HG03460 (cell line): ENCODE data around the gene SLC29A2.
"Not testable (repeated sequence)": the region's sequence is repeated elsewhere in the genome, so short reads cannot be mapped to it uniquely, and the experiment has no call there.

Source experiments
- ATAC-seq: cut with Tn5 transposase; IDR thresholded peaks from one replicate; pipeline ENCODE4 v1.9.1; 2021; ENCODE audit not compliant: unreplicated experiment

SLC29A2 gene

GRCh38 chr11:66386171-66387069, 14.9 kb upstream of the SLC29A2 start:
- ATAC-seq: no peak

GRCh38 chr11:66384316-66384715, 12.8 kb upstream of the SLC29A2 start:
- ATAC-seq: not testable (repeated sequence)

GRCh38 chr11:66380264-66380663, 8.7 kb upstream of the SLC29A2 start:
- not testable (repeated sequence) for ATAC-seq

- not testable (repeated sequence) for ATAC-seq
Measured at GRCh38 chr11:66373690-66374287, 2.2 kb upstream of the SLC29A2 start.

- no peak for ATAC-seq
Measured at GRCh38 chr11:66373265-66373664, 1.7 kb upstream of the SLC29A2 start.

- no peak for ATAC-seq
Measured at GRCh38 chr11:66369073-66369894, 2.3 kb downstream of the SLC29A2 start.

GRCh38 chr11:66368484-66368883, 3.1 kb downstream of the SLC29A2 start:
- no peak for ATAC-seq

GRCh38 chr11:66367561-66368312, 3.8 kb downstream of the SLC29A2 start:
- no peak for ATAC-seq

- no peak for ATAC-seq
Measured at GRCh38 chr11:66366844-66367477, 4.6 kb downstream of the SLC29A2 start.

- ATAC-seq: no peak
Measured at GRCh38 chr11:66365711-66366619, 5.6 kb downstream of the SLC29A2 start.

GRCh38 chr11:66365166-66365565, 6.4 kb downstream of the SLC29A2 start:
- no peak for ATAC-seq

GRCh38 chr11:66363805-66364535, 7.6 kb downstream of the SLC29A2 start:
- no peak for ATAC-seq

- ATAC-seq: no peak
Measured at GRCh38 chr11:66363187-66363601, 8.4 kb downstream of the SLC29A2 start.

- no peak for ATAC-seq
Measured at GRCh38 chr11:66362481-66363147, 8.9 kb downstream of the SLC29A2 start.

- no peak for ATAC-seq
Measured at GRCh38 chr11:66361502-66361941, 10.0 kb downstream of the SLC29A2 start.

- no peak for ATAC-seq
Measured at GRCh38 chr11:66360406-66361073, 11.0 kb downstream of the SLC29A2 start.

- no peak for ATAC-seq
Measured at GRCh38 chr11:66359662-66360087, 11.9 kb downstream of the SLC29A2 start.
